Right lobe of liver (tissue), 6 donors: ENCODE measurements around the gene LRRC28. TPM values are rescaled to one million over a fixed set of nuclear protein-coding genes. Genes with fewer than 3 reads are reported as not detected.

ENCODE experiments used
- ATAC-seq, 4 donors: fragments of 200-7000 bp; cut with Tn5 transposase; one replicate each; pipeline ENCODE4 v1.9.1; 2020; ENCODE audit warnings: mild to moderate bottlenecking in 4 of 4, moderate library complexity in 4 of 4
- DNase-seq, 3 donors: peaks; one replicate each; pipeline ENCODE4 v3.0.0-alpha.2; 2020
- H3K27ac ChIP-seq, 3 donors: fragments of 200-600 bp; one replicate each; pipeline ENCODE4 v1.8.0; 2022
- H3K27me3 ChIP-seq, 2 donors: fragments of 200-600 bp; one replicate each; pipeline ENCODE4 v1.8.0; 2022
- H3K36me3 ChIP-seq, 4 donors: fragments of 200-600 bp; sonication (generic) in 1 of 4; one replicate each; pipeline versions ENCODE4 v1.5.1 to v1.8.0; 2017 to 2022; ENCODE audit warnings: control low read depth in 1 of 4
- H3K4me1 ChIP-seq, 4 donors: fragments of 200-600 bp; sonication (generic) in 1 of 4; one replicate each; pipeline versions ENCODE4 v1.5.1 to v1.8.0; 2017 to 2022; ENCODE audit warnings: control low read depth in 1 of 4
- H3K4me3 ChIP-seq, 3 donors: fragments of 200-600 bp; one replicate each; pipeline ENCODE4 v1.8.0; 2022
- H3K9me3 ChIP-seq, 4 donors: fragments of 200-600 bp; sonication (generic) in 1 of 4; one replicate each; pipeline versions ENCODE4 v1.5.1 to v1.8.0; 2017 to 2022; ENCODE audit warnings: control low read depth in 1 of 4
- CTCF ChIP-seq, 4 donors: fragments of 200-600 bp in 3 of 4; fragments of 450-650 bp in 1 of 4; IDR thresholded peaks; one replicate each; pipeline versions ENCODE4 v1.5.1 to v1.8.0; 2016 to 2022; ENCODE audit warnings: antibody characterized with exemption in 4 of 4, mild to moderate bottlenecking in 2 of 4
- POLR2A ChIP-seq: fragments of 450-650 bp; IDR thresholded peaks from one replicate; pipeline ENCODE4 v1.6.1; 2017; ENCODE audit warnings: antibody characterized with exemption, mild to moderate bottlenecking
- WGBS: methylation state at CpG from one replicate; pipeline ENCODE4 v1.1.6; 2018; ENCODE audit warnings: low coverage, low lambda C conversion rate; ENCODE audit not compliant: insufficient coverage; ENCODE audit errors: missing lambda C conversion rate; 5-methylcytosine and 5-hydroxymethylcytosine counted together
- intact Hi-C, 2 donors: fragments of 100-400 bp; cut with DNase I; formaldehyde crosslinking; loops; one replicate each; pipeline versions ENCODE4 v1.11.2 to v1.14.1; 2022
- total RNA-seq, 6 experiments: library from RNA; depleted of rRNA in 2 of 6; stranded (reverse); fragments of >200 nt in 2 of 6; fragmentation: NEBNext Ultra II Directional in 3 of 6; extraction: Animal tissue kit (Norgen Biotek cat#: 25700) in 3 of 6; gene quantifications; one replicate each; pipeline versions ENCODE4 v1.1.0 to v1.2.4, GENCODE V29; 2016 to 2023
- donor health status: DM: no; HTN: yes; CAD: no.
- donor health status: DM: no; HTN: no; CAD: no.
- donor health status: DM: no; HTN: no; CAD: no.
- donor health status: DM: no; HTN: yes; CAD: no.
- donor health status: DM: no; HTN: yes; CAD: no.

Gene LRRC28
- total RNA-seq, 6 experiments from 2014 or later, result 21.8 to 70.1 (median 31.9) TPM

GRCh38 chr15:99408236-99409096 is 157.2 kb downstream of the LRRC28 start:
- no peak for ATAC-seq
- H3K4me1 ChIP-seq, result peaks cover 0 to 5% (median 0%) of the 10 kb centered on the region in 4 donors
- H3K9me3 ChIP-seq, result no peaks in the 10 kb centered on the region
- intact Hi-C loops, result loop anchor here in 1 of 2 donors (10.0 kb wide), 1 partner anchor 296 kb away; no protein-coding TSS in a partner anchor
- H3K27me3 ChIP-seq, result no peaks in the 10 kb centered on the region
- H3K4me3 ChIP-seq, result no peak overlapping the region
- H3K36me3 ChIP-seq, result no peaks in the 10 kb centered on the region
- no peak for TF ChIP-seq CTCF (IDR thresholded peaks at IDR 0.05)
- TF ChIP-seq POLR2A, result no peak
- 69% methylated on average over 10 of the region's 12 CpGs for WGBS
- H3K27ac ChIP-seq, result no peak overlapping the region
- no peak for DNase-seq

- ATAC-seq, result peak; percentile 84 to 96 (median 90)
- H3K27ac ChIP-seq, result no peak overlapping the region
Measured at GRCh38 chr15:99409097-99409473, 157.8 kb downstream of the LRRC28 start.

GRCh38 chr15:99409560-99409959 is 158.3 kb downstream of the LRRC28 start:
- peaks cover 0 to 5% (median 0%) of the 10 kb centered on the region in 4 donors for H3K4me1 ChIP-seq
- H3K9me3 ChIP-seq, result no peaks in the 10 kb centered on the region
- H3K4me3 ChIP-seq, result no peak overlapping the region
- no peaks in the 10 kb centered on the region for H3K27me3 ChIP-seq
- intact Hi-C loops, result loop anchor here in 1 of 2 donors (10.0 kb wide), 1 partner anchor 295 kb away; no protein-coding TSS in a partner anchor
- ATAC-seq, result no peak
- DNase-seq, result no peak
- TF ChIP-seq CTCF (IDR thresholded peaks at IDR 0.05) (no peak), POLR2A (no peak)
- H3K36me3 ChIP-seq, result no peaks in the 10 kb centered on the region
- WGBS, result 100% methylated on average over 3 of the region's 6 CpGs
- H3K27ac ChIP-seq, result no peak overlapping the region

More at GRCh38 chr15:99409097-99409473, 157.8 kb downstream of the LRRC28 start:
- WGBS, result 23% methylated on average over 6 of the region's 10 CpGs
- no peak overlapping the region for H3K4me3 ChIP-seq
- intact Hi-C loops, result loop anchor here in 1 of 2 donors (10.0 kb wide), 1 partner anchor 296 kb away; no protein-coding TSS in a partner anchor
- H3K36me3 ChIP-seq, result no peaks in the 10 kb centered on the region
- peaks cover 0 to 5% (median 0%) of the 10 kb centered on the region in 4 donors for H3K4me1 ChIP-seq
- no peaks in the 10 kb centered on the region for H3K9me3 ChIP-seq
- TF ChIP-seq POLR2A, result no peak
- peak; percentile 40 to 50 (median 44) for TF ChIP-seq CTCF (IDR thresholded peaks at IDR 0.05)
- DNase-seq, result peak in 1 of 3 donors; percentile 66
- H3K27me3 ChIP-seq, result no peaks in the 10 kb centered on the region

- WGBS, result 88% methylated on average over 3 of the region's 4 CpGs
- ATAC-seq (no peak), DNase-seq (no peak)
- H3K27me3 ChIP-seq, result no peaks in the 10 kb centered on the region
- no peaks in the 10 kb centered on the region for H3K36me3 ChIP-seq
- H3K4me3 ChIP-seq, result no peak overlapping the region
- H3K27ac ChIP-seq, result no peak overlapping the region
- intact Hi-C loops, result no loop called here
- peaks cover 0 to 5% (median 0%) of the 10 kb centered on the region in 4 donors for H3K4me1 ChIP-seq
- TF ChIP-seq POLR2A (no peak), CTCF (IDR thresholded peaks at IDR 0.05) (no peak)
- H3K9me3 ChIP-seq, result no peaks in the 10 kb centered on the region
Measured at GRCh38 chr15:99410477-99410876, 159.2 kb downstream of the LRRC28 start.
